ENCODE data around the gene EPSTI1. TPM values are rescaled to one million over a fixed set of nuclear protein-coding genes. Genes with fewer than 3 reads are reported as not detected.

EPSTI1 gene
- total and polyA plus RNA-seq, 10 of the 15 experiments (the other 5 are each of a cell fraction or from before 2014, with no cell fraction given), result 4.7 to 32.0 (median 24.2) TPM

- TF ChIP-seq NFIC (IDR thresholded peaks at IDR 0.05; ENCODE audit: low read depth, low read length), result 0 out of 2 replicates have a peak, but pooled peaks have one; percentile 19
- peak; percentile 30; the same call in 1 of the 2 replicates for TF ChIP-seq PML (IDR thresholded peaks at IDR 0.05; ENCODE audit: low read length)
- TF ChIP-seq DPF2 (IDR thresholded peaks at IDR 0.05), result peak; percentile 89
- TF ChIP-seq ZSCAN29 (IDR thresholded peaks at IDR 0.05), result no peak
- peak; percentile 33; the same call in 1 of the 2 replicates for TF ChIP-seq ZBTB40 (IDR thresholded peaks at IDR 0.05; ENCODE audit: borderline replicate concordance)
- TF ChIP-seq TARDBP (IDR thresholded peaks at IDR 0.05; ENCODE audit: borderline replicate concordance), result no peak
- peak; percentile 22; the same call in 1 of the 2 replicates for TF ChIP-seq SMARCA5 (IDR thresholded peaks at IDR 0.05)
- TF ChIP-seq MXI1 (IDR thresholded peaks at IDR 0.05; ENCODE audit: low read depth, low read length), result 0 out of 2 replicates have a peak, but pooled peaks have one; percentile 14
- TF ChIP-seq ZNF274 (IDR thresholded peaks at IDR 0.05; ENCODE audit: insufficient read depth, insufficient read length), result no peak
- TF ChIP-seq SIX5 (IDR thresholded peaks at IDR 0.05; ENCODE audit: low read depth, low read length, severe bottlenecking), result no peak
- no peak for TF ChIP-seq STAT3 (IDR thresholded peaks at IDR 0.05; ENCODE audit: low read depth, low read length)
- no peak for TF ChIP-seq ZNF622 (IDR thresholded peaks at IDR 0.05)
- peak; percentile 76 for TF ChIP-seq RELB (IDR thresholded peaks at IDR 0.05; ENCODE audit: low read depth)
- peak; percentile 83; the same call in 1 of the 2 replicates for TF ChIP-seq EED (IDR thresholded peaks at IDR 0.05; ENCODE audit: low read depth)
- TF ChIP-seq RAD51 (IDR thresholded peaks at IDR 0.05), result no peak
- no peak; the same call in 1 of the 2 replicates for TF ChIP-seq CBFB (IDR thresholded peaks at IDR 0.05; ENCODE audit: low read depth)
- peak; percentile 53; the same call in 1 of the 2 replicates for TF ChIP-seq BACH1 (IDR thresholded peaks at IDR 0.05; ENCODE audit: borderline replicate concordance)
- no peak for TF ChIP-seq PRDM15 (CRISPR knock-in tag; IDR thresholded peaks at IDR 0.05)
- peak; percentile 35; the same call in 1 of the 2 replicates for TF ChIP-seq POLR2AphosphoS2 (IDR thresholded peaks at IDR 0.05; ENCODE audit: low read depth, low read length)
- TF ChIP-seq CHD4 (IDR thresholded peaks at IDR 0.05), result no peak
- TF ChIP-seq POLR2A (IDR thresholded peaks at IDR 0.05; ENCODE audit: low read depth, low read length), result peak; percentile 85
- TF ChIP-seq ATF3 (IDR thresholded peaks at IDR 0.05; ENCODE audit: borderline replicate concordance, extremely low read depth, low read depth, low read length), result no peak
Measured at GRCh38 chr13:42991898-42992763, at the start of gene EPSTI1 (continued).

Data from GM12878 (cell line).